Tibial nerve (tissue), 4 donors: ENCODE data around the gene MXRA8. TPM values are rescaled to one million over a fixed set of nuclear protein-coding genes. Genes with fewer than 3 reads are reported as not detected.
"Not testable (repeated sequence)": the region's sequence is repeated elsewhere in the genome, so short reads cannot be mapped to it uniquely, and the experiment has no call there.

Experiments used
- DNase-seq, 2 donors: peaks; one replicate each; pipeline ENCODE4 v3.0.0-alpha.2; 2019; ENCODE audit warnings: low spot score in 2 of 2
- H3K27ac ChIP-seq, 4 donors: fragments of 200-600 bp; sonication (generic) in 3 of 4; one replicate each; pipeline ENCODE4 v1.5.1; 2017 to 2019; ENCODE audit warnings: mild to moderate bottlenecking in 1 of 4
- H3K27me3 ChIP-seq, 2 donors: fragments of 200-600 bp; sonication (generic) in 1 of 2; one replicate each; pipeline versions ENCODE4 v1.5.1 to v1.6.0; 2017 to 2019
- H3K36me3 ChIP-seq, 3 donors: fragments of 200-600 bp; sonication (generic); one replicate each; pipeline ENCODE4 v1.5.1; 2018 to 2019
- H3K4me1 ChIP-seq, 4 donors: fragments of 200-600 bp; sonication (generic) in 3 of 4; one replicate each; pipeline ENCODE4 v1.5.1; 2017 to 2019
- H3K4me3 ChIP-seq, 4 donors: fragments of 200-600 bp; sonication (generic) in 3 of 4; one replicate each; pipeline ENCODE4 v1.5.1; 2017 to 2019; ENCODE audit warnings: mild to moderate bottlenecking in 1 of 4, moderate library complexity in 1 of 4
- H3K9me3 ChIP-seq, 4 donors: fragments of 200-600 bp; sonication (generic) in 3 of 4; one replicate each; pipeline ENCODE4 v1.5.1; 2017 to 2019
- CTCF ChIP-seq, 5 experiments: fragments of 200-600 bp in 3 of 5; fragments of 450-650 bp in 2 of 5; sonication (generic) in 3 of 5; IDR thresholded peaks; one replicate each; pipeline ENCODE4 v1.5.1; 2016 to 2019; ENCODE audit warnings: antibody characterized with exemption in 5 of 5, mild to moderate bottlenecking in 3 of 5, moderate library complexity in 2 of 5
- EP300 ChIP-seq, 2 donors: sonication (generic); formaldehyde crosslinking; IDR thresholded peaks; one replicate each; pipeline ENCODE4 v1.6.1; 2017; ENCODE audit warnings: antibody characterized with exemption in 2 of 2, mild to moderate bottlenecking in 1 of 2
- POLR2A ChIP-seq, 2 donors: fragments of 450-650 bp; IDR thresholded peaks; one replicate each; pipeline ENCODE4 v1.6.1; 2017; ENCODE audit warnings: antibody characterized with exemption in 2 of 2, mild to moderate bottlenecking in 2 of 2, moderate library complexity in 2 of 2
- WGBS, 2 donors: methylation state at CpG; one replicate each; pipeline ENCODE4 v1.1.5; 2018; 5-methylcytosine and 5-hydroxymethylcytosine counted together
- total RNA-seq, 4 donors: library from RNA; depleted of rRNA; stranded (reverse); fragments of >200 nt; gene quantifications; one replicate each; pipeline ENCODE4 v1.1.0, GENCODE V29; 2016

MXRA8 gene
- total RNA-seq, 4 donors from 2014 or later = 351 to 659 (median 448) TPM

- Histone ChIP-seq H3K36me3 (peaks cover 8 to 100% (median 82%) of the 10 kb centered on the region in 3 donors), H3K9me3 (no peaks in the 10 kb centered on the region), H3K27ac (no peak overlapping the region), H3K4me1 (peaks cover 0 to 3% (median 0%) of the 10 kb centered on the region in 4 donors), H3K27me3 (no peaks in the 10 kb centered on the region), H3K4me3 (no peak overlapping the region)
- no peak for DNase-seq
- 87 to 88% methylated on average over 12 of the region's 12 CpGs for WGBS, 2 donors
- no peak for TF ChIP-seq EP300 (IDR thresholded peaks at IDR 0.05)
- TF ChIP-seq POLR2A (IDR thresholded peaks at IDR 0.05) = no peak
- TF ChIP-seq CTCF (IDR thresholded peaks at IDR 0.05) = no peak
Observed at GRCh38 chr1:1390675-1391074, 32.3 kb upstream of the MXRA8 start.

GRCh38 chr1:1388078-1388472, 29.7 kb upstream of the MXRA8 start:
- H3K36me3 ChIP-seq = peaks cover 8 to 99% (median 64%) of the 10 kb centered on the region in 3 donors
- H3K27ac ChIP-seq = no peak overlapping the region
- TF ChIP-seq CTCF (IDR thresholded peaks at IDR 0.05) (no peak), POLR2A (IDR thresholded peaks at IDR 0.05) (no peak), EP300 (IDR thresholded peaks at IDR 0.05) (no peak)
- no peaks in the 10 kb centered on the region for H3K27me3 ChIP-seq
- DNase-seq = no peak
- H3K4me3 ChIP-seq = no peak overlapping the region
- WGBS, 2 donors = 94 to 97% methylated on average over 16 of the region's 16 CpGs
- H3K4me1 ChIP-seq = no peaks in the 10 kb centered on the region
- H3K9me3 ChIP-seq = no peaks in the 10 kb centered on the region

- H3K27ac ChIP-seq = no peak overlapping the region
- H3K27me3 ChIP-seq = no peaks in the 10 kb centered on the region
- no peaks in the 10 kb centered on the region for H3K9me3 ChIP-seq
- WGBS, 2 donors = 95 to 96% methylated on average over 49 to 50 of the region's 50 CpGs
- H3K4me1 ChIP-seq = no peaks in the 10 kb centered on the region
- no peak for DNase-seq
- H3K36me3 ChIP-seq = peaks cover 8 to 93% (median 61%) of the 10 kb centered on the region in 3 donors
- TF ChIP-seq CTCF (IDR thresholded peaks at IDR 0.05) (no peak), POLR2A (IDR thresholded peaks at IDR 0.05) (no peak), EP300 (IDR thresholded peaks at IDR 0.05) (no peak)
- no peak overlapping the region for H3K4me3 ChIP-seq
Observed at GRCh38 chr1:1387098-1388077, 29.0 kb upstream of the MXRA8 start.

GRCh38 chr1:1385931-1386330, 27.6 kb upstream of the MXRA8 start:
- WGBS, 2 donors = 89 to 93% methylated on average over 7 to 8 of the region's 8 CpGs
- TF ChIP-seq EP300 (IDR thresholded peaks at IDR 0.05) = no peak
- no peak for TF ChIP-seq POLR2A (IDR thresholded peaks at IDR 0.05)
- no peak for TF ChIP-seq CTCF (IDR thresholded peaks at IDR 0.05)
- peaks cover 8 to 86% (median 50%) of the 10 kb centered on the region in 3 donors for H3K36me3 ChIP-seq
- no peaks in the 10 kb centered on the region for H3K27me3 ChIP-seq
- DNase-seq = no peak
- no peaks in the 10 kb centered on the region for H3K9me3 ChIP-seq
- no peak overlapping the region for H3K27ac ChIP-seq
- no peak overlapping the region for H3K4me3 ChIP-seq
- no peaks in the 10 kb centered on the region for H3K4me1 ChIP-seq

GRCh38 chr1:1385339-1385738, 27.0 kb upstream of the MXRA8 start:
- DNase-seq, H3K27ac ChIP-seq, H3K4me3 ChIP-seq, H3K27me3 ChIP-seq, H3K4me1 ChIP-seq, H3K9me3 ChIP-seq: not testable (repeated sequence)
- peaks cover 7 to 84% (median 46%) of the 10 kb centered on the region in 3 donors for H3K36me3 ChIP-seq
- WGBS, 2 donors = 93 to 94% methylated on average over 29 of the region's 29 CpGs
